ENCODE measurements around the gene CLEC4G.

The CLEC4G gene

GRCh38 chr19:7720351-7720750, 11.6 kb downstream of the CLEC4G start:
- no peak for DNase-seq

GRCh38 chr19:7718668-7719067, 13.2 kb downstream of the CLEC4G start:
- DNase-seq, result no peak

DNA sequence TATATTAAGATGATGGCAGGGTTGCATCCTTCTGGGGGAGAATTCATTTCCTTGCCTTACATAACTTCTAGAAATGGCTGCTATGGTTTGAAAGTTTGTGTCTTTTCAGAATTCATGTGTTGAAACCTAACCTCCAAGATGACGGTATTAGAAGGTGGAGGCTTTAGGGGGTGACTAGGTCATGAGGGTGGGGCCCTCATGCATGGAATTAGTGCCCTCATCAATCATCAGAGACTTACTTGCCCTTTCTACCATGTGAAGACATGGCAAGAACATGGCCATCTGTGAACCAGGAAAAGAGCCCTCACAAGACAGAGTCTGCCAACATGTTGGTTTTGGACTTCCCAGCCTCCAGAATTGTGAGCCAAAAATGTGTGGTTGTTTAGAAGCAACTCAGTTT, 15.1 kb downstream of the CLEC4G start:
- DNase-seq, result no peak

DNA sequence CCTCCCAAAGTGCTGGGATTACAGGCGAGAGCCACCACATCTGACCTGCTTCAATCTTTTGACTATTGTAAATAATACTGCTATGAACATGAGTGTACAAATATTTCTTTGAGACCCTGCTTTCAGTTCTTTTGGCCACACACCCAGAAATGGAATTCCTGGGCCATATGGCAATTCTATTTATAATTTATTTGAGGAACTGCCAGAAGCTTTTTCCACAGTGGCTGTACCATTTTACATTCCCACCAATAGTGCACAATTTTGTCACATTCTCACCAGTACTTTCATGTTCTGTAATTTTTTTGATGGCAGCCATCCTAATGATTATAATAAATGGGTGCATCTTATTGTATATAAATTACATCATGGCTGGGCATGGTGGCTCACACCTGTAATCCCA, 16.2 kb downstream of the CLEC4G start:
- DNase-seq, result no peak

GRCh38 chr19:7710616-7711015, 21.3 kb downstream of the CLEC4G start:
- DNase-seq, result no peak

DNA sequence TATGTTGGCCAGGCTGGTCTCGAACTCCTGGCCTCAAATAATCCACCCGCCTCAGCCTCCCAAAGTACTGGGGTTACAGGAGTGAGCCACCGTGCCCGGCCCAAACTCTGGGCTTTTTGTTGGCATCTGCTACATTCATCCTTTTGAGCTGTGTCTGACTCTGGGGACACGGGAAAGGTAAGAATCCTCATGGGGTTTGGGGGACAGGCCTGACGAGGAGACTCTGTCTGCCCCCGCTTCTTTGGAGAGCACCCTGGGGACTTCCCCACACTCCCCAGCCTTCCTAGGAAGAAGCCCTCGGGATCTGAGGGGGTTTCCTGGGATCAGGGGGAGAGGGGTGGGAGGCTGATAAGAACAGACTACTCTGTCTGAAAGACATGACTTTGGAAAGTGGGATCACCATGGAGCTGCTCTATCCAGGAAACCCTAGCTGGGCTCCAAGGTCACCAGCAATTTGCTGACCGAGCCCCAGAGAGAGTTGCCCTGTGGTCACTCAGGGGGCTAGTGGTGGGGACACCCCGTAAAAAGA, 21.9 kb downstream of the CLEC4G start:
- no peak for DNase-seq

GRCh38 chr19:7706955-7707456, 24.9 kb downstream of the CLEC4G start:
- DNase-seq, result no peak

DNA sequence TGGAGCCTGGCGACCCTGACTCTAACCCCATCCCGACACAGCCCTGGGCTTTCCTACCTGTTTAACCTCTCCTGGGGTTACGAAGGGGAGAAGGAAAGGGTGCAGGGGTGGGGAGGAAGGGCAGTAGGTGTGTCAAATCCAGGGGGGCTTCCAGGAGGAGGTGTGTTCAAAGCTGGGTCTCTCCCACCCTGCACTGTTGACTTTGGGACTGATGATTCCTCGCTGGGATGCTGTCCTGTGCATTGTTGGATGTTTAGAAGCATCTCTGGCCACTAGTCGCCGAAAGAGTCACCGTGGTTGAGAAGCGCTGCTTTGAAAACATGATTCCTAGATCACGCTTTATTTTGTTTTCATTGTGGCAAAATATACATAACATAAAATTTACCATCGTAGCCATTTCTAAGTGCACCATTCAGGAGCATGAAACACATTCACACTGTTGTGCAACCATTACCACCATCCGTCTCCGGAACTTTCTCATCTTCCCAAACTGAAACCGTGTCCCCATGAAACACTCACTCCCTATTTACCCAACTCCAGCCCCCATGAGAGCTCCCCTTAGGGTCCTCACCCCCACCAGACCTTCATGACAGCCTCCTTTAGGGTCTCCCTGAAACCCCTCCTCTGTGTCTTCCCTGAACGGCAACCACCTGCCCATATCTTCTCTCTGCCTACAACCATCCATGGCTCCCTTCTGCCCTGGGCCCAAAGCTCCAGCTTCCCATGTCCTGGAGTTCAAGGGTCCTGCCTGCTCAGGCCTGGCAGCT, 25.5 kb downstream of the CLEC4G start:
- no peak for DNase-seq

- peak; percentile 42 for DNase-seq
These were observed 26.3 kb downstream of the CLEC4G start for GRCh38 chr19:7705387-7706187.

- no peak for DNase-seq
These were observed 27.4 kb downstream of the CLEC4G start for GRCh38 chr19:7704280-7705060.

DNA sequence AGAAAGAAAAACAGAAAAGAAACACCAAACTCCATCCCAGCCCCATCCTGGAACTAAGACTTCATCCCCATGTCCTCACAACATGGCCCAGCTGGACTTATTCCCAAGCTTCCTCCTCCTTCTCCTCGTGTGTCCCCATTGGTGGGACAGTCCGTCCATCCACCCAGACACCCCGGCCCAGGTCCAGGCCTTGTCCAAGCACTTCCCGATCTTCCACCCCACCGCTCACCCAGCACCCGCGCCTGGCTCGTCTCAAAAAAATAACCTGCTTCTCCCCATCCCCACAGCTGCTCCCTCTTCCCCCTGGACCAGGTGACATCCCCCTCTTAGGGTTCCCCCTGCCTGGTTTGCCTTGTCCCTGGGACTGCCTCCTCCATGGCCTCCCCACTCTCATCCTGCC, 28.6 kb downstream of the CLEC4G start:
- no peak for DNase-seq

GRCh38 chr19:7701654-7702457, 30.1 kb downstream of the CLEC4G start, which contains the start of gene FCER2:
Gene FCER2 (minus strand): TSS chr19:7702131. CDS start chr19:7699760, 2,371 bp downstream.
- DNase-seq, result no peak

- no peak for DNase-seq
These were observed 30.8 kb downstream of the CLEC4G start for GRCh38 chr19:7701049-7701653.

- no peak for DNase-seq
These were observed 32.2 kb downstream of the CLEC4G start for GRCh38 chr19:7699417-7700401.

DNA sequence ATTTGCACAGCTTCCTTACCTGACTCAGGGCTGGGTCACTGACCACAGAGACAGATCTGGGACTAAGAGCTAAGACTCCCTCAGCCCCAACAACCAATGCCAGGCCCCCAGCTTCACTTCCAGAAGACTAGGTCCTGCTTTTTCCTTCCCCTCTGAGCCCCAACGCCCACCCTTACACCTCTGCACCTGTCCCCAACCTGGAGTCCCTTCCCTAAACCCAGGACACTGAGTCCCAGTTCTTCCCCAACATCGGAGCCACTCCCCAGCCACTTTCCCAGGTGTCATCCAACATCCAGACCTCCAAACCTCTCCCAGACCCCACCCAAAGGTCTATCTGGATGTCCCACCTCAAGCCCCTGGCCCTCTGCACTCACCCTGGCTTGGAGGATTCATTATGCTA, 32.9 kb downstream of the CLEC4G start:
- DNase-seq, result no peak

DNA sequence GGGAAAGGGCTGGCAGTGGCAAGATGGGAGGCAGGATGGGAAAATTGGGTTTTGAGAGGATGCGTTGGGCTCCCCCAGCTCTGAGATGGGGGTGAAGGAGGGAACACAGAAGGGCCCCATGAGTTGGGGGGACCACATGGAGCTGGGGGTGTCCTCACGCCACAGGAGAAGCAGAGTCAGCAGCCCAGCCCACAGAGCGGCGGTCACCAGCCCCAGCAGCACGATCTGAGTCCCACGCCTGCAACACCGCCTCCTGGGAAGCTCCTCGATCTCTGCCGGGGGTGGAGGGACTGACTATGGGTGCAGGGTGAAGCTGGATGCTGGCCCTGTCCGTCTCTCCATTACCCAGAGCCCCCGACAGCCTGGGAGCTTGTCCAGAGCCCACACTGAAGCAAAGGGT, 33.3 kb downstream of the CLEC4G start:
- DNase-seq, result no peak

- DNase-seq, result no peak
These were observed 34.1 kb downstream of the CLEC4G start for GRCh38 chr19:7697721-7698287.

- DNase-seq, result no peak
These were observed 37.4 kb downstream of the CLEC4G start for GRCh38 chr19:7694499-7694898.

GRCh38 chr19:7692417-7693088, 39.4 kb downstream of the CLEC4G start:
- DNase-seq, result no peak

All from KG1 (cell line).